AG04450 (cell line): ENCODE data around the gene SMIM26. TPM values are rescaled to one million over a fixed set of nuclear protein-coding genes. Genes with fewer than 3 reads are reported as not detected.

Experiments
- CTCF ChIA-PET: fragments of 300-600, 350-600 bp; formaldehyde crosslinking; extraction: SDS; loops from one replicate; lab custom pipeline; 2022; ENCODE audit warnings: antibody characterized with exemption, inconsistent platforms; lab: Charles Lee
- POLR2A ChIA-PET: fragments of 350-600 bp; formaldehyde crosslinking; extraction: SDS; loops from one replicate; lab custom pipeline; 2021; ENCODE audit warnings: antibody characterized with exemption, inconsistent platforms; lab: Yijun Ruan, JAX
- DNase-seq: peaks from one replicate; pipeline ENCODE4 v3.0.0-alpha.2; 2011; ENCODE audit warnings: low read depth, low spot score
- H3K27ac ChIP-seq: one replicate; pipeline ENCODE4 v1.5.1; 2012; ENCODE audit warnings: low read depth, low read length, control low read depth
- H3K27me3 ChIP-seq: one replicate; pipeline ENCODE4 v1.6.0; 2012; ENCODE audit warnings: low read length; ENCODE audit not compliant: control insufficient read depth, insufficient read depth
- H3K4me3 ChIP-seq: 2 replicates; pipeline ENCODE4 v1.5.1; 2011; ENCODE audit warnings: mild to moderate bottlenecking, low read depth, low read length, control low read depth
- H3K9me3 ChIP-seq: 2 replicates; pipeline ENCODE4 v1.5.1; 2012; ENCODE audit warnings: low read length; ENCODE audit not compliant: control insufficient read depth, insufficient read depth
- polyA plus RNA-seq: library from polyadenylated mRNA; depleted of rRNA; stranded (reverse); fragments of >200 nt; gene quantifications from 2 replicates; pipeline ENCODE4 v1.2.3, GENCODE V29; 2011
- TF ChIP-seq, protein P1 (sequence below): IDR thresholded peaks from 2 replicates; pipeline ENCODE4 v1.5.1; 2011; ENCODE audit warnings: low read depth, low read length, control low read depth, inconsistent platforms

SMIM26 gene
- polyA plus RNA-seq, 1 experiment = 113 TPM

GRCh38 chr20:18548465-18548864 lies 18.8 kb upstream of the SMIM26 start:
- POLR2A ChIA-PET = no interaction called here
- TF ChIP-seq, protein P1, sequence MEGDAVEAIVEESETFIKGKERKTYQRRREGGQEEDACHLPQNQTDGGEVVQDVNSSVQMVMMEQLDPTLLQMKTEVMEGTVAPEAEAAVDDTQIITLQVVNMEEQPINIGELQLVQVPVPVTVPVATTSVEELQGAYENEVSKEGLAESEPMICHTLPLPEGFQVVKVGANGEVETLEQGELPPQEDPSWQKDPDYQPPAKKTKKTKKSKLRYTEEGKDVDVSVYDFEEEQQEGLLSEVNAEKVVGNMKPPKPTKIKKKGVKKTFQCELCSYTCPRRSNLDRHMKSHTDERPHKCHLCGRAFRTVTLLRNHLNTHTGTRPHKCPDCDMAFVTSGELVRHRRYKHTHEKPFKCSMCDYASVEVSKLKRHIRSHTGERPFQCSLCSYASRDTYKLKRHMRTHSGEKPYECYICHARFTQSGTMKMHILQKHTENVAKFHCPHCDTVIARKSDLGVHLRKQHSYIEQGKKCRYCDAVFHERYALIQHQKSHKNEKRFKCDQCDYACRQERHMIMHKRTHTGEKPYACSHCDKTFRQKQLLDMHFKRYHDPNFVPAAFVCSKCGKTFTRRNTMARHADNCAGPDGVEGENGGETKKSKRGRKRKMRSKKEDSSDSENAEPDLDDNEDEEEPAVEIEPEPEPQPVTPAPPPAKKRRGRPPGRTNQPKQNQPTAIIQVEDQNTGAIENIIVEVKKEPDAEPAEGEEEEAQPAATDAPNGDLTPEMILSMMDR = no peak
- no peak for DNase-seq
- H3K27ac ChIP-seq = no peak overlapping the region
- no peak overlapping the region for H3K4me3 ChIP-seq
- CTCF ChIA-PET = no interaction called here
- no peaks in the 10 kb centered on the region for H3K27me3 ChIP-seq
- no peaks in the 10 kb centered on the region for H3K9me3 ChIP-seq

- no peak overlapping the region for H3K27ac ChIP-seq
- TF ChIP-seq, protein P1 = no peak
- no peak for DNase-seq
- POLR2A ChIA-PET = interaction anchor here (0.6 kb wide), 1 partner anchor 13 kb away, joined by 3 read pairs; the partner anchor contains the start of gene SMIM26
- CTCF ChIA-PET = no interaction called here
- H3K27me3 ChIP-seq = no peaks in the 10 kb centered on the region
- H3K4me3 ChIP-seq = no peak overlapping the region
- no peaks in the 10 kb centered on the region for H3K9me3 ChIP-seq
Measured at GRCh38 chr20:18553746-18554145, 13.5 kb upstream of the SMIM26 start.

DNA sequence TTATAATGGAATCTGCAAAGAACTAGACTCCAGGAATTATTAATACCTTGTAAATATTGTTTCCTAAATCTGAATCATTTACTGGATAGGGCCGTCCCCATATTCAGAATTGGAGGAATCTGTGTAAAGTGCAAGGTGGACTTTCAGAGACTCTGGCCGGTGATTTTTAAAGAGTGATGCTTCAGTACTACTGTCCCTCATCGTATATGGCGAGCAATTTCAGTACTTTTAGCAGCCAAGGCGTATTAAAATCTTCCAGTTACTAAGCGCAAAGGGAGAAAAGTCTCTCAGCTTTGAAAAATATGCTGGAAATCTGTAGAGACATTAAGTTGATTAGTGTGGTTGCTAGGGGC lies 483 bp downstream of the SMIM26 start:
- TF ChIP-seq, protein P1 = no peak
- CTCF ChIA-PET = no interaction called here
- H3K9me3 ChIP-seq = no peaks in the 10 kb centered on the region
- H3K4me3 ChIP-seq = peak overlapping the region; percentile 85
- no peak for DNase-seq
- no peaks in the 10 kb centered on the region for H3K27me3 ChIP-seq
- POLR2A ChIA-PET = no interaction called here
- H3K27ac ChIP-seq = peak overlapping the region; percentile 52

GRCh38 chr20:18571009-18571408 lies 3.8 kb downstream of the SMIM26 start:
- no peaks in the 10 kb centered on the region for H3K27me3 ChIP-seq
- ChIA-PET CTCF (no interaction called here), POLR2A (no interaction called here)
- no peak for DNase-seq
- no peak overlapping the region for H3K27ac ChIP-seq
- TF ChIP-seq, protein P1 = no peak
- no peak overlapping the region for H3K4me3 ChIP-seq
- H3K9me3 ChIP-seq = no peaks in the 10 kb centered on the region

DNA sequence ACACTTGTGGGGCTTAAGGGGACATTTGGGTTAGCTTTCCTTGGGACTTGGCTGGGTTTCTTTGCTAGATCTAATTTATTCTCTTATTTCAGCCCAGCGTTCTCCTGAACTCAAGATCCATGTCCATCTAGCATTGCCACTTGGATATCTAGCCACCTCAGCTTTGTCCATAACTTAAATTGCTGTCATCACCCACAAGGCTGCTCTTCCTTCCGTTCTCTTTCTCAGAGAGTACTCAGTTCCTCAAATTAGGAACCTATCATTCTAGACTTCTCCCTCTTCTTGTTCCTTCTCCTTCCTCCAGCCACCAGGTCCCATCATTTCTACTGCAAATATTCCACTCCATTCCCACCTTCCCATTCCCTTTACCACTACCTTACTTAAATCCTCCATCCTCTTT lies 4.3 kb downstream of the SMIM26 start:
- DNase-seq = no peak
- Histone ChIP-seq H3K9me3 (no peaks in the 10 kb centered on the region), H3K4me3 (no peak overlapping the region), H3K27me3 (no peaks in the 10 kb centered on the region), H3K27ac (no peak overlapping the region)
- TF ChIP-seq, protein P1 = no peak
- ChIA-PET CTCF (no interaction called here), POLR2A (no interaction called here)
